Measurements from ENCODE around the gene PIR.

PIR gene

DNA sequence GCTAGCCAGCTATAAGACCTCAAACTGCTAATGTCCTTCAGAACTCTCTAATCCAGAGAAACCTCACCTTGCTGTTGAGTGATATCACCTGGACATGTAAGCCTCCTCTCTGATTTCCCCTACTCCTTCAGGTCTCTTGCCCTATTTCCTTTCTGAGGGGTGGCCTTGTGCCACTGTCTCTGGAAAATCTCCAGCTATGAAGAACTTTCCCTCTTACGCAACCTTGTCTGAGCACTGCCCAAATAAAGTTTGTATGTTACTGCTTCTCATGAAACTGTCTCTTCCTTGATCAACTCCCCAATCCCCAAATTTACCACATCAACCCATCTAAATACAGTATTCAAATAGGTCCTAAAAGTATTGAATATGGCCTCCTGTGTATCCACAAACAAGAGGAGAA, 55.4 kb downstream of the PIR start:
- Histone ChIP-seq H3K4me3 (ENCODE audit: low read depth in 1 of 2, low read length in 1 of 2) (no peak overlapping the region), H3K27ac (no peak overlapping the region), H3K27me3 (no peaks in the 10 kb centered on the region), H3K9me3 (no peaks in the 10 kb centered on the region), H3K36me3 (no peaks in the 10 kb centered on the region), H3K4me1 (ENCODE audit: control insufficient read depth in 1 of 2, insufficient read depth in 1 of 2, low read depth in 1 of 2, low read length in 1 of 2) (no peaks in the 10 kb centered on the region)
- TF ChIP-seq, protein P1, sequence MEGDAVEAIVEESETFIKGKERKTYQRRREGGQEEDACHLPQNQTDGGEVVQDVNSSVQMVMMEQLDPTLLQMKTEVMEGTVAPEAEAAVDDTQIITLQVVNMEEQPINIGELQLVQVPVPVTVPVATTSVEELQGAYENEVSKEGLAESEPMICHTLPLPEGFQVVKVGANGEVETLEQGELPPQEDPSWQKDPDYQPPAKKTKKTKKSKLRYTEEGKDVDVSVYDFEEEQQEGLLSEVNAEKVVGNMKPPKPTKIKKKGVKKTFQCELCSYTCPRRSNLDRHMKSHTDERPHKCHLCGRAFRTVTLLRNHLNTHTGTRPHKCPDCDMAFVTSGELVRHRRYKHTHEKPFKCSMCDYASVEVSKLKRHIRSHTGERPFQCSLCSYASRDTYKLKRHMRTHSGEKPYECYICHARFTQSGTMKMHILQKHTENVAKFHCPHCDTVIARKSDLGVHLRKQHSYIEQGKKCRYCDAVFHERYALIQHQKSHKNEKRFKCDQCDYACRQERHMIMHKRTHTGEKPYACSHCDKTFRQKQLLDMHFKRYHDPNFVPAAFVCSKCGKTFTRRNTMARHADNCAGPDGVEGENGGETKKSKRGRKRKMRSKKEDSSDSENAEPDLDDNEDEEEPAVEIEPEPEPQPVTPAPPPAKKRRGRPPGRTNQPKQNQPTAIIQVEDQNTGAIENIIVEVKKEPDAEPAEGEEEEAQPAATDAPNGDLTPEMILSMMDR (IDR thresholded peaks at IDR 0.05), result no peak

DNA sequence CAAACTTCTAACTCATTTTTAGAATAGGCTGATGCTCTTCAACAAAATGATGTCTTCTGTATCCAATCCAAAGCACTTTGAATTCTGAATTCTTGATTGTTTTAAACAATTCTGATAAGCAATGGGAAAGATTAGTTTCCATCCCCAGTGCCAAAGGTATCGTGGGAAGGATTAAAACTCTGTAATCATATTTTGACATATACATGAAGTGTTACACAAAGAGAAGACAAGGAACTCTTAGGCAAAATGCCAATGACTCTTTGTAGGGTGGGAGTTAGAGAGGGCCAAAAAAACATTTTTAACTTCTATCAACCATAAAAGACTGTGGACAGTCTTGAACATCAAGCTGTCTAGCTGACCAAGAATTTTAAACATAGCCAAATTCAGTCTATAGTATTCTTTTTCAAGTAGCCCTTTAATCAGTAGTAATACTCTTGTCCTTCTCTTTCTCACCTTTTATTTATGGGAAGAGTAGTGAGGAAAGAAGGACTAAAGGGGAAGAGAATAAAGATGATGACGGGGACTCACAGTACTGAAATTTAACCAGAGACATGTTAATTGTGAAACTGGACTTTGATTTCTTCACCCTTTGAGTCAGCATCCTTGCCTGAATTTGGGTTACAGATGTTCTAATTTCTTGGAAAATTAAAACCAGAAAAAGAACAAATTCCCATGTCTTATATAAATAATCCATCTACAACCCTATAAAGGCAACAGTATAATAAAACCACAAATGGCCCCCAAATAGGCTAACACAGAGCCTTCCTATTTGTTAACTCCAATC, 57.1 kb downstream of the PIR start:
- Histone ChIP-seq H3K27ac (no peak overlapping the region), H3K27me3 (no peaks in the 10 kb centered on the region), H3K4me1 (ENCODE audit: control insufficient read depth in 1 of 2, insufficient read depth in 1 of 2, low read depth in 1 of 2, low read length in 1 of 2) (peaks cover 0 to 1% of the 10 kb centered on the region in 2 experiments), H3K4me3 (ENCODE audit: low read depth in 1 of 2, low read length in 1 of 2) (no peak overlapping the region), H3K9me3 (no peaks in the 10 kb centered on the region), H3K36me3 (no peaks in the 10 kb centered on the region)
- TF ChIP-seq, protein P1 (IDR thresholded peaks at IDR 0.05), result no peak

DNA sequence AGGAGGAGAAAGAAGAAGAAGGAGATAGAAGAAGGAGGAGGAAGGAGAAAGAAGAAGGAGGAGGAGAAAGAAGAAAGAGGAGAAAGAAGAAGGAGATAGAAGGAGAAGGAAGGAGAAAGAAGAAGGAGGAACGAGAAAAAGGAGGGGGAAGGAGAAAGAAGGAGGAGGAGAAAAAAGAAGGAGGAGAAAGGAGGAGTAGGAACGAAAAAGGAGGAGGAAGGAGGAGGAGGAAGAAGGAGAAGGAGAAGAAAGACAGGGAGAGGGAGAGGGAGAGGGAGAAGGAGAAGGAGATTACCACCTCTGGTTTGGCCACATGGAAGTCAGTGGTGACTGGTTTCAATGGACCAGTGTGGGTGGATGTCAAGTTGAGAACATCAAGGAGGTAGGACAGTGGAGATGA, 58.9 kb downstream of the PIR start:
- Histone ChIP-seq H3K9me3 (no peaks in the 10 kb centered on the region), H3K27ac (no peak overlapping the region), H3K4me3 (ENCODE audit: low read depth in 1 of 2, low read length in 1 of 2) (no peak overlapping the region), H3K4me1 (ENCODE audit: control insufficient read depth in 1 of 2, insufficient read depth in 1 of 2, low read depth in 1 of 2, low read length in 1 of 2) (peaks cover 12 to 15% of the 10 kb centered on the region in 2 experiments), H3K36me3 (no peaks in the 10 kb centered on the region), H3K27me3 (no peaks in the 10 kb centered on the region)
- TF ChIP-seq, protein P1 (IDR thresholded peaks at IDR 0.05), result no peak

DNA sequence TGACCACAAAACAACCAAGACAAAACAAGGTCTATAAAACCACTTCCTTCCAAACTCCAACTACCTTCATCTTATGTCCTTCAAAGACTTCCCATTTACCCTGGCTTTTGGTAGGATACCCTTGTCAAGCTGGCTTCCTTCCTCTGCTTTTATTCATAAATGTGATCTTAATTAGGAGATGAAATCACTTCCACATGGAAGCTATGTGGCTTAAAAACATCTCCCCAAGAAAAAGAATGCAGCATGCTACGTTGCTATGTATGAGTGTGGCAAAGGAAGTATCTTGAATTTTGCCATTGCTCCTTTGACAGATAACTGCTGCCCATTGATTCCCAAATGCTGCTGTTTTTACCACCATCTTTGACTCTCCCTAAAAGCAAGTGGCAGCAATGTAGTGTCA, 62.5 kb downstream of the PIR start:
- Histone ChIP-seq H3K4me3 (ENCODE audit: low read depth in 1 of 2, low read length in 1 of 2) (no peak overlapping the region), H3K4me1 (ENCODE audit: control insufficient read depth in 1 of 2, insufficient read depth in 1 of 2, low read depth in 1 of 2, low read length in 1 of 2) (peaks cover 12 to 15% of the 10 kb centered on the region in 2 experiments), H3K9me3 (no peaks in the 10 kb centered on the region), H3K27ac (peak overlapping the region; percentile 43), H3K27me3 (no peaks in the 10 kb centered on the region), H3K36me3 (no peaks in the 10 kb centered on the region)
- TF ChIP-seq, protein P1 (IDR thresholded peaks at IDR 0.05), result no peak

DNA sequence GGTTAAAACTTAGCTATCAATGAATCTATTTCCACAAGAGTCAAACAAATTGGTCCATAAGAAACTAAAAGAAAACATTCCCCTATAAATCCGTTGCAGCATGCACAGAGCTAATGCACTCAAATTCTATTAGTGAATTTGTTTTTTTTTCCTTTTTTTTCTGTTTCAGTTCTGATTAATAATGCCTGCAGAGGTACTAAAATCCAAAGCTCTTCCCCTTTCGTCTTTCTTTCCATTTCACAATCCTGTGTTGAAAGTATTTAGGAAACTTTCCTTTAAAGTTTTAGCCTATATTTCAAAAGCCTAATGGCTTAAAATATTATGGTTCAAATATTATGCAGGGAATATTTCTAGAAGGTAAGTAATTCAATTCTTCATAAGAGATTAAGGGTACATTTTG, 63.1 kb downstream of the PIR start:
- Histone ChIP-seq H3K9me3 (no peaks in the 10 kb centered on the region), H3K27me3 (no peaks in the 10 kb centered on the region), H3K36me3 (no peaks in the 10 kb centered on the region), H3K27ac (peak overlapping the region; percentile 43), H3K4me1 (ENCODE audit: control insufficient read depth in 1 of 2, insufficient read depth in 1 of 2, low read depth in 1 of 2, low read length in 1 of 2) (peaks cover 12 to 15% of the 10 kb centered on the region in 2 experiments), H3K4me3 (ENCODE audit: low read depth in 1 of 2, low read length in 1 of 2) (no peak overlapping the region)
- TF ChIP-seq, protein P1 (IDR thresholded peaks at IDR 0.05), result no peak

All from neutrophil (primary cell).